Prostate gland (tissue), 2 donors: ENCODE results near the gene MAGI2.

Experiments used
- POLR2A ChIP-seq: fragments of 450-650 bp; IDR thresholded peaks from one replicate; pipeline ENCODE4 v1.6.1; 2016; ENCODE audit warnings: antibody characterized with exemption, mild to moderate bottlenecking
- POLR2AphosphoS5 ChIP-seq: sonication (generic); formaldehyde crosslinking; IDR thresholded peaks from one replicate; pipeline ENCODE4 v1.6.1; 2017; ENCODE audit warnings: antibody characterized with exemption
- TF ChIP-seq, protein P1 (sequence below), 4 experiments: fragments of 200-600 bp in 2 of 4; fragments of 450-650 bp in 2 of 4; sonication (generic) in 2 of 4; IDR thresholded peaks; 1 replicate in 3 of 4; 2 replicates in 1 of 4; pipeline ENCODE4 v1.5.1; 2016 to 2019; ENCODE audit warnings: antibody characterized with exemption in 4 of 4, mild to moderate bottlenecking in 2 of 4, moderate library complexity in 2 of 4

DNA sequence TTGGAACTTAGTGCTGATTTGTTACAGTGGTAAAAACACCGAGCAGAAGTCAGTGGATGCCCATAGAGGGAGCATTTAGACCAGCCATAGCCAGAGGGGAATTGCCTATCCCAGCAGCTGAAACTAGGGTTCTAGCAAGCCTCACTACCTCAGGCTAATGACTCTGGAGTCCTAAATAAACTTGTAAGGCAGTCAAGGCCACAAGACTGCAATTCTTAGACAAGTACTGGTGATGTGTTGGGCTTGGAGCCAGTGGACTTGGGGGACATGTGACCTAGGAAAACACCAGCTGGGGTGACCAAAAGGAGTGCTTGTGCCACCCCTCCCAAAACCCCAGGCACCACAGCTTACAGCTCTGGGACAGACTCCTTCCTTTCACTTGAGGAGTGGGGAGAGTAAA is 209.0 kb downstream of the MAGI2 start:
- TF ChIP-seq, protein P1, sequence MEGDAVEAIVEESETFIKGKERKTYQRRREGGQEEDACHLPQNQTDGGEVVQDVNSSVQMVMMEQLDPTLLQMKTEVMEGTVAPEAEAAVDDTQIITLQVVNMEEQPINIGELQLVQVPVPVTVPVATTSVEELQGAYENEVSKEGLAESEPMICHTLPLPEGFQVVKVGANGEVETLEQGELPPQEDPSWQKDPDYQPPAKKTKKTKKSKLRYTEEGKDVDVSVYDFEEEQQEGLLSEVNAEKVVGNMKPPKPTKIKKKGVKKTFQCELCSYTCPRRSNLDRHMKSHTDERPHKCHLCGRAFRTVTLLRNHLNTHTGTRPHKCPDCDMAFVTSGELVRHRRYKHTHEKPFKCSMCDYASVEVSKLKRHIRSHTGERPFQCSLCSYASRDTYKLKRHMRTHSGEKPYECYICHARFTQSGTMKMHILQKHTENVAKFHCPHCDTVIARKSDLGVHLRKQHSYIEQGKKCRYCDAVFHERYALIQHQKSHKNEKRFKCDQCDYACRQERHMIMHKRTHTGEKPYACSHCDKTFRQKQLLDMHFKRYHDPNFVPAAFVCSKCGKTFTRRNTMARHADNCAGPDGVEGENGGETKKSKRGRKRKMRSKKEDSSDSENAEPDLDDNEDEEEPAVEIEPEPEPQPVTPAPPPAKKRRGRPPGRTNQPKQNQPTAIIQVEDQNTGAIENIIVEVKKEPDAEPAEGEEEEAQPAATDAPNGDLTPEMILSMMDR (IDR thresholded peaks at IDR 0.05), result no peak
- TF ChIP-seq POLR2A (no peak), POLR2AphosphoS5 (no peak)
